ENCODE results near the gene SYNM.

The SYNM gene

GRCh38 chr15:99145778-99146177 lies 40.9 kb downstream of the SYNM start:
- peaks cover 32% of the 10 kb centered on the region for H3K36me3 ChIP-seq (ENCODE audit: insufficient read depth, insufficient read length, low read length)
- DNase-seq (ENCODE audit: low read depth, low spot score): no peak
- no peak overlapping the region for H3K4me3 ChIP-seq (ENCODE audit: insufficient read length, low read depth)
- H3K27me3 ChIP-seq (ENCODE audit: insufficient read depth, insufficient read length): no peaks in the 10 kb centered on the region
- no peak for TF ChIP-seq SUZ12 (IDR thresholded peaks at IDR 0.05; ENCODE audit: extremely low read depth, insufficient read depth, insufficient read length)
- TF ChIP-seq ZNF274 (IDR thresholded peaks at IDR 0.05; ENCODE audit: low read depth, low read length): no peak
- no peak for TF ChIP-seq YY1 (IDR thresholded peaks at IDR 0.05; ENCODE audit: insufficient read depth, insufficient read length)
- peaks cover 3% of the 10 kb centered on the region for H3K4me1 ChIP-seq (ENCODE audit: insufficient read depth, insufficient read length)
- H3K9ac ChIP-seq (ENCODE audit: insufficient read length, low read depth): no peak overlapping the region
- no peaks in the 10 kb centered on the region for H3K9me3 ChIP-seq (ENCODE audit: insufficient read depth, low read length)

- no peak for TF ChIP-seq YY1 (IDR thresholded peaks at IDR 0.05; ENCODE audit: insufficient read depth, insufficient read length)
- no peak for TF ChIP-seq SUZ12 (IDR thresholded peaks at IDR 0.05; ENCODE audit: extremely low read depth, insufficient read depth, insufficient read length)
- TF ChIP-seq ZNF274 (IDR thresholded peaks at IDR 0.05; ENCODE audit: low read depth, low read length): no peak
- no peaks in the 10 kb centered on the region for H3K9me3 ChIP-seq (ENCODE audit: insufficient read depth, low read length)
- H3K4me1 ChIP-seq (ENCODE audit: insufficient read depth, insufficient read length): peaks cover 3% of the 10 kb centered on the region
- no peak overlapping the region for H3K4me3 ChIP-seq (ENCODE audit: insufficient read length, low read depth)
- H3K27me3 ChIP-seq (ENCODE audit: insufficient read depth, insufficient read length): no peaks in the 10 kb centered on the region
- H3K9ac ChIP-seq (ENCODE audit: insufficient read length, low read depth): no peak overlapping the region
- H3K36me3 ChIP-seq (ENCODE audit: insufficient read depth, insufficient read length, low read length): peaks cover 39% of the 10 kb centered on the region
- DNase-seq (ENCODE audit: low read depth, low spot score): no peak
These were observed 41.8 kb downstream of the SYNM start for GRCh38 chr15:99146661-99147060.

GRCh38 chr15:99148851-99149276 lies 44.0 kb downstream of the SYNM start:
- Histone ChIP-seq H3K9me3 (ENCODE audit: insufficient read depth, low read length) (no peaks in the 10 kb centered on the region), H3K4me3 (ENCODE audit: insufficient read length, low read depth) (no peak overlapping the region), H3K27me3 (ENCODE audit: insufficient read depth, insufficient read length) (no peaks in the 10 kb centered on the region), H3K9ac (ENCODE audit: insufficient read length, low read depth) (peak overlapping the region; percentile 28), H3K36me3 (ENCODE audit: insufficient read depth, insufficient read length, low read length) (peaks cover 44% of the 10 kb centered on the region), H3K4me1 (ENCODE audit: insufficient read depth, insufficient read length) (peaks cover under 1% of the 10 kb centered on the region)
- TF ChIP-seq YY1 (IDR thresholded peaks at IDR 0.05; ENCODE audit: insufficient read depth, insufficient read length) (no peak), ZNF274 (IDR thresholded peaks at IDR 0.05; ENCODE audit: low read depth, low read length) (no peak), SUZ12 (IDR thresholded peaks at IDR 0.05; ENCODE audit: extremely low read depth, insufficient read depth, insufficient read length) (no peak)
- no peak for DNase-seq (ENCODE audit: low read depth, low spot score)

GRCh38 chr15:99149366-99149765 lies 44.5 kb downstream of the SYNM start:
- DNase-seq (ENCODE audit: low read depth, low spot score): no peak
- Histone ChIP-seq H3K27me3 (ENCODE audit: insufficient read depth, insufficient read length) (no peaks in the 10 kb centered on the region), H3K9ac (ENCODE audit: insufficient read length, low read depth) (no peak overlapping the region), H3K4me1 (ENCODE audit: insufficient read depth, insufficient read length) (no peaks in the 10 kb centered on the region), H3K4me3 (ENCODE audit: insufficient read length, low read depth) (no peak overlapping the region), H3K36me3 (ENCODE audit: insufficient read depth, insufficient read length, low read length) (peaks cover 44% of the 10 kb centered on the region), H3K9me3 (ENCODE audit: insufficient read depth, low read length) (no peaks in the 10 kb centered on the region)
- TF ChIP-seq YY1 (IDR thresholded peaks at IDR 0.05; ENCODE audit: insufficient read depth, insufficient read length) (no peak), ZNF274 (IDR thresholded peaks at IDR 0.05; ENCODE audit: low read depth, low read length) (no peak), SUZ12 (IDR thresholded peaks at IDR 0.05; ENCODE audit: extremely low read depth, insufficient read depth, insufficient read length) (no peak)

GRCh38 chr15:99151156-99151555 lies 46.3 kb downstream of the SYNM start:
- Histone ChIP-seq H3K9me3 (ENCODE audit: insufficient read depth, low read length) (no peaks in the 10 kb centered on the region), H3K4me3 (ENCODE audit: insufficient read length, low read depth) (no peak overlapping the region), H3K27me3 (ENCODE audit: insufficient read depth, insufficient read length) (no peaks in the 10 kb centered on the region), H3K36me3 (ENCODE audit: insufficient read depth, insufficient read length, low read length) (peaks cover 46% of the 10 kb centered on the region), H3K9ac (ENCODE audit: insufficient read length, low read depth) (no peak overlapping the region), H3K4me1 (ENCODE audit: insufficient read depth, insufficient read length) (no peaks in the 10 kb centered on the region)
- DNase-seq (ENCODE audit: low read depth, low spot score): no peak
- TF ChIP-seq YY1 (IDR thresholded peaks at IDR 0.05; ENCODE audit: insufficient read depth, insufficient read length) (no peak), ZNF274 (IDR thresholded peaks at IDR 0.05; ENCODE audit: low read depth, low read length) (no peak), SUZ12 (IDR thresholded peaks at IDR 0.05; ENCODE audit: extremely low read depth, insufficient read depth, insufficient read length) (no peak)

- Histone ChIP-seq H3K36me3 (ENCODE audit: insufficient read depth, insufficient read length, low read length) (peaks cover 36% of the 10 kb centered on the region), H3K27me3 (ENCODE audit: insufficient read depth, insufficient read length) (no peaks in the 10 kb centered on the region), H3K9ac (ENCODE audit: insufficient read length, low read depth) (no peak overlapping the region), H3K9me3 (ENCODE audit: insufficient read depth, low read length) (no peaks in the 10 kb centered on the region), H3K4me1 (ENCODE audit: insufficient read depth, insufficient read length) (no peaks in the 10 kb centered on the region), H3K4me3 (ENCODE audit: insufficient read length, low read depth) (no peak overlapping the region)
- DNase-seq (ENCODE audit: low read depth, low spot score): no peak
- TF ChIP-seq SUZ12 (IDR thresholded peaks at IDR 0.05; ENCODE audit: extremely low read depth, insufficient read depth, insufficient read length): no peak
- no peak for TF ChIP-seq YY1 (IDR thresholded peaks at IDR 0.05; ENCODE audit: insufficient read depth, insufficient read length)
- no peak for TF ChIP-seq ZNF274 (IDR thresholded peaks at IDR 0.05; ENCODE audit: low read depth, low read length)
These were observed 48.2 kb downstream of the SYNM start for GRCh38 chr15:99153026-99153535.

GRCh38 chr15:99154271-99154670 lies 49.4 kb downstream of the SYNM start:
- Histone ChIP-seq H3K9ac (ENCODE audit: insufficient read length, low read depth) (no peak overlapping the region), H3K4me3 (ENCODE audit: insufficient read length, low read depth) (no peak overlapping the region), H3K4me1 (ENCODE audit: insufficient read depth, insufficient read length) (no peaks in the 10 kb centered on the region), H3K9me3 (ENCODE audit: insufficient read depth, low read length) (no peaks in the 10 kb centered on the region), H3K27me3 (ENCODE audit: insufficient read depth, insufficient read length) (no peaks in the 10 kb centered on the region), H3K36me3 (ENCODE audit: insufficient read depth, insufficient read length, low read length) (peaks cover 40% of the 10 kb centered on the region)
- DNase-seq (ENCODE audit: low read depth, low spot score): no peak
- TF ChIP-seq ZNF274 (IDR thresholded peaks at IDR 0.05; ENCODE audit: low read depth, low read length) (no peak), YY1 (IDR thresholded peaks at IDR 0.05; ENCODE audit: insufficient read depth, insufficient read length) (no peak), SUZ12 (IDR thresholded peaks at IDR 0.05; ENCODE audit: extremely low read depth, insufficient read depth, insufficient read length) (no peak)

Measured in NT2/D1 (cell line).